ENCODE measurements around the gene TUBB. TPM values are rescaled to one million over a fixed set of nuclear protein-coding genes. Genes with fewer than 3 reads are reported as not detected.
A peak's percentile ranks its signal among the peaks of the same experiment; 100 is the strongest.

Gene TUBB
- total and polyA plus RNA-seq, 9 of the 15 experiments (the other 6 are each of a cell fraction or from before 2014, with no cell fraction given): 971 to 2,870 (median 1,478) TPM

GRCh38 chr6:30742316-30743098 is 22.4 kb downstream of the TUBB start, which contains the start of gene FLOT1 (continued):
- no peak for TF ChIP-seq CREB3L1 (IDR thresholded peaks at IDR 0.05; ENCODE audit: borderline replicate concordance, low read depth)
- TF ChIP-seq ZNF407 (IDR thresholded peaks at IDR 0.05; ENCODE audit: low read depth): no peak
- peak; percentile 82; the same call in 1 of the 2 replicates for TF ChIP-seq ESRRA (IDR thresholded peaks at IDR 0.05; ENCODE audit: borderline replicate concordance, low read depth)
- TF ChIP-seq TSC22D4 (tag; IDR thresholded peaks at IDR 0.05): no peak
- TF ChIP-seq ZNF124 (CRISPR knock-in tag; IDR thresholded peaks at IDR 0.05): no peak
- TF ChIP-seq, protein P1, sequence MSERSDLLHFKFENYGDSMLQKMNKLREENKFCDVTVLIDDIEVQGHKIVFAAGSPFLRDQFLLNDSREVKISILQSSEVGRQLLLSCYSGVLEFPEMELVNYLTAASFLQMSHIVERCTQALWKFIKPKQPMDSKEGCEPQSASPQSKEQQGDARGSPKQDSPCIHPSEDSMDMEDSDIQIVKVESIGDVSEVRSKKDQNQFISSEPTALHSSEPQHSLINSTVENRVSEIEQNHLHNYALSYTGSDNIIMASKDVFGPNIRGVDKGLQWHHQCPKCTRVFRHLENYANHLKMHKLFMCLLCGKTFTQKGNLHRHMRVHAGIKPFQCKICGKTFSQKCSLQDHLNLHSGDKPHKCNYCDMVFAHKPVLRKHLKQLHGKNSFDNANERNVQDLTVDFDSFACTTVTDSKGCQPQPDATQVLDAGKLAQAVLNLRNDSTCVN (CRISPR knock-in tag; IDR thresholded peaks at IDR 0.05): peak; percentile 44
- no peak for TF ChIP-seq DLX4 (CRISPR knock-in tag; IDR thresholded peaks at IDR 0.05)
- TF ChIP-seq SRSF9 (IDR thresholded peaks at IDR 0.05; ENCODE audit: borderline replicate concordance, low read depth, low read length): no peak
- no peak for TF ChIP-seq ZNF3 (CRISPR knock-in tag; IDR thresholded peaks at IDR 0.05)
- no peak for TF ChIP-seq ZNF175 (CRISPR knock-in tag; IDR thresholded peaks at IDR 0.05; ENCODE audit: low read depth)
- peak; percentile 36 to 86; a peak in 2 of 4 replicates for TF ChIP-seq SIN3A (IDR thresholded peaks at IDR 0.05; ENCODE audit: borderline replicate concordance in 2 of 2, control insufficient read depth in 1 of 2, low read depth in 2 of 2, low read length in 2 of 2)
- TF ChIP-seq ZNF507 (tag; conservative IDR thresholded peaks at IDR 0.05): no peak
- peak; percentile 56; the same call in 1 of the 2 replicates for TF ChIP-seq ATF7 (IDR thresholded peaks at IDR 0.05)
- TF ChIP-seq TBL1XR1 (IDR thresholded peaks at IDR 0.05; ENCODE audit: low read length in 2 of 2): peak in 1 of 2 experiments; percentile 39; a peak in 2 of 4 replicates
- 0 out of 2 replicates have a peak, but pooled peaks have one; percentile 46 for TF ChIP-seq RUNX1 (IDR thresholded peaks at IDR 0.05; ENCODE audit: low read depth)

All from K562 (cell line).